NCI-H2196 (cell line): ENCODE data around the gene F9.

Experiments used
- DNase-seq: peaks from one replicate; lab custom pipeline; 2025; ENCODE audit not compliant: unreplicated experiment; lab: John Stamatoyannopoulos, UW

F9 gene

GRCh38 chrX:139596068-139596467, 65.5 kb downstream of the F9 start:
- no peak for DNase-seq

GRCh38 chrX:139600105-139600504, 69.6 kb downstream of the F9 start:
- DNase-seq: no peak
